ENCODE results near the gene POMT1. TPM values are rescaled to one million over a fixed set of nuclear protein-coding genes. Genes with fewer than 3 reads are reported as not detected.

Gene POMT1
- total RNA-seq, 1 donor = 24.2 TPM

- no peak overlapping the region for H3K4me3 ChIP-seq (ENCODE audit: low read depth, low read length)
- DNase-seq (ENCODE audit: low read depth) = no peak
- no peak for TF ChIP-seq CTCF (IDR thresholded peaks at IDR 0.05; ENCODE audit: insufficient read depth, low read length)
Measured at GRCh38 chr9:131476777-131477345, 25.9 kb upstream of the POMT1 start.

- no peak overlapping the region for H3K4me3 ChIP-seq (ENCODE audit: low read depth, low read length)
- DNase-seq (ENCODE audit: low read depth) = no peak
- TF ChIP-seq CTCF (IDR thresholded peaks at IDR 0.05; ENCODE audit: insufficient read depth, low read length) = no peak
Measured at GRCh38 chr9:131477367-131477766, 25.4 kb upstream of the POMT1 start.

DNA sequence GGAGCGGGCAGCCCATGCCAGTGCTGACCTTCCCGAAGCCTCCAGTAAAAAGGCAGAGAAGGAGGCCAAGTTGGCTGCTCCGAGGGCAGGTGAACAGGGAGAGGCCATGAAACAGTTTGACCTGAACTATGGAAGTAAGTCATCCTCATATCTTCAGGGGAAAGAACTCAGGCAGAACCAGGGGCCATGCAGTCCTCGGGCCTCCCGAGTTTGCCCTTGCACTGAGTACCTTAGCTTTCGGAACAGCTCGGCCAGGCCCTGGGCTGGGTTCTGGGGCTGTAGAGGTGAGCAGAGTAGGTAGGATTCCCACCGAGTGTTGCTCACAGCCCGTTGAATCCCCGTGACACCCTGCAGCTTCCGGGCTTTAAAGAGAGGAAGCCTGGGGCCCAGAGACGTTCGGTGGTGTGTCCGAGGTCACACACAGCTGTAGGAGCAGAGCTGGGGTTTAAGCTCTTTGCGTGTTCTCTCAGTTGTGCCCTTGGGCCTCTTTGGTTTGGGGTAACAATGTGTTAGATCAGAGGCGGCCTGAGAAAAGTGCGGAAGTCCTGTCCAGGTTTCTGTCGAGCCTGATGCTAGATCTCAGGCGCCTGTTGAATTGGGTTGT is 24.8 kb upstream of the POMT1 start:
- no peak overlapping the region for H3K4me3 ChIP-seq (ENCODE audit: low read depth, low read length)
- TF ChIP-seq CTCF (IDR thresholded peaks at IDR 0.05; ENCODE audit: insufficient read depth, low read length) = no peak
- no peak for DNase-seq (ENCODE audit: low read depth)

GRCh38 chr9:131478421-131478868 is 24.3 kb upstream of the POMT1 start:
- peak; percentile 57 for TF ChIP-seq CTCF (IDR thresholded peaks at IDR 0.05; ENCODE audit: insufficient read depth, low read length)
- H3K4me3 ChIP-seq (ENCODE audit: low read depth, low read length) = no peak overlapping the region
- peak; percentile 25 for DNase-seq (ENCODE audit: low read depth)

GRCh38 chr9:131478911-131479310 is 23.8 kb upstream of the POMT1 start:
- H3K4me3 ChIP-seq (ENCODE audit: low read depth, low read length) = no peak overlapping the region
- no peak for TF ChIP-seq CTCF (IDR thresholded peaks at IDR 0.05; ENCODE audit: insufficient read depth, low read length)
- DNase-seq (ENCODE audit: low read depth) = no peak

DNA sequence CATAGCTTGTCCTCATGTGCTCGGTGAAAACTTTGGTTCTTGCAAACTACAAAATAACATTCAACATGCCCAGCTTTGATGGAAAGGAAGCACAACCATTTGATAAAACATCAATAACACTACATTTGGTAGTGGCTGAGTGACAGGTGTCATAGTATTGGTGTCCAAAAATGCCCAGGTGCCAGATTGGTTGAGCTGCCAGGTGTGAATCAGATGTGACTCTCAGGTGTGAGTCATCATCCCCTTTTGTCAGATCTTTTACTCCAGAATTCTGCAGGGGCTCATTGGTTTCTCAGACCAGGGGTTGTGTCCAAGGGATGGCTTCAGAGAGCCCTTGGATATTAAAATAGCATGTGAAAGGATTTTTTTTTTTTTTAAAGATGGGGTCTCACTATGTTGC is 22.5 kb upstream of the POMT1 start:
- no peak for TF ChIP-seq CTCF (IDR thresholded peaks at IDR 0.05; ENCODE audit: insufficient read depth, low read length)
- no peak overlapping the region for H3K4me3 ChIP-seq (ENCODE audit: low read depth, low read length)
- DNase-seq (ENCODE audit: low read depth) = no peak
